Measurements from ENCODE around the gene DGKI. TPM values are rescaled to one million over a fixed set of nuclear protein-coding genes. Genes with fewer than 3 reads are reported as not detected.

DGKI gene
- total and polyA plus RNA-seq, 2 donors (not counting 1 experiment from before 2014, with no cell fraction given): 0.74 to 2.1 TPM

GRCh38 chr7:137564677-137565076 is 282.1 kb downstream of the DGKI start:
- no peak overlapping the region for H3K4me3 ChIP-seq (replicated peaks in 1 of 4; ENCODE audit: control extremely low read depth in 1 of 4, insufficient read depth in 1 of 4, low read depth in 3 of 4, low read length in 4 of 4)
- TF ChIP-seq CTCF (conservative IDR thresholded peaks at IDR 0.05 in 1 of 2, IDR thresholded peaks at IDR 0.05 in 1 of 2; ENCODE audit: low read depth in 1 of 2, low read length in 2 of 2) (no peak), EZH2 (IDR thresholded peaks at IDR 0.05; ENCODE audit: low read length, missing control alignments) (no peak)
- DNase-seq (ENCODE audit: low read depth in 2 of 2): no peak
- H3K79me2 ChIP-seq (ENCODE audit: control insufficient read depth, insufficient read depth, low read length): no peaks in the 10 kb centered on the region
- no peaks in the 10 kb centered on the region for H3K36me3 ChIP-seq (ENCODE audit: control insufficient read depth, insufficient read depth, low read length)
- H3K4me2 ChIP-seq (ENCODE audit: extremely low read depth, insufficient read depth, low read length): no peak overlapping the region
- no peaks in the 10 kb centered on the region for H3K4me1 ChIP-seq (ENCODE audit: control insufficient read depth, extremely low read depth, insufficient read depth, low read length)
- no peak overlapping the region for H3K27ac ChIP-seq (ENCODE audit: insufficient read depth, low read length)
- H3K27me3 ChIP-seq (ENCODE audit: control insufficient read depth, insufficient read depth, low read length): no peaks in the 10 kb centered on the region
- no peaks in the 10 kb centered on the region for H3K9me3 ChIP-seq (ENCODE audit: control insufficient read depth, insufficient read depth, low read depth, low read length)
- no peak overlapping the region for H2AFZ ChIP-seq (ENCODE audit: low read length)
- H3K9ac ChIP-seq (ENCODE audit: insufficient read depth, low read length): no peak overlapping the region
- H4K20me1 ChIP-seq (ENCODE audit: control insufficient read depth, extremely low read depth, insufficient read depth, low read length): no peaks in the 10 kb centered on the region

- Histone ChIP-seq H2AFZ (ENCODE audit: low read length) (no peak overlapping the region), H3K9ac (ENCODE audit: insufficient read depth, low read length) (no peak overlapping the region), H3K79me2 (ENCODE audit: control insufficient read depth, insufficient read depth, low read length) (no peaks in the 10 kb centered on the region), H3K36me3 (ENCODE audit: control insufficient read depth, insufficient read depth, low read length) (no peaks in the 10 kb centered on the region), H3K4me2 (ENCODE audit: extremely low read depth, insufficient read depth, low read length) (peak overlapping the region; percentile 29), H3K4me1 (ENCODE audit: control insufficient read depth, extremely low read depth, insufficient read depth, low read length) (no peaks in the 10 kb centered on the region), H4K20me1 (ENCODE audit: control insufficient read depth, extremely low read depth, insufficient read depth, low read length) (no peaks in the 10 kb centered on the region), H3K27me3 (ENCODE audit: control insufficient read depth, insufficient read depth, low read length) (no peaks in the 10 kb centered on the region), H3K27ac (ENCODE audit: insufficient read depth, low read length) (no peak overlapping the region), H3K9me3 (ENCODE audit: control insufficient read depth, insufficient read depth, low read depth, low read length) (no peaks in the 10 kb centered on the region), H3K4me3 (replicated peaks in 1 of 4; ENCODE audit: control extremely low read depth in 1 of 4, insufficient read depth in 1 of 4, low read depth in 3 of 4, low read length in 4 of 4) (no peak overlapping the region)
- TF ChIP-seq CTCF (conservative IDR thresholded peaks at IDR 0.05 in 1 of 2, IDR thresholded peaks at IDR 0.05 in 1 of 2; ENCODE audit: low read depth in 1 of 2, low read length in 2 of 2) (no peak), EZH2 (IDR thresholded peaks at IDR 0.05; ENCODE audit: low read length, missing control alignments) (no peak)
- peak in 1 of 2 donors; percentile 39 for DNase-seq (ENCODE audit: low read depth in 2 of 2)
Observed at GRCh38 chr7:137563981-137564380, 282.8 kb downstream of the DGKI start.

- no peaks in the 10 kb centered on the region for H4K20me1 ChIP-seq (ENCODE audit: control insufficient read depth, extremely low read depth, insufficient read depth, low read length)
Observed at GRCh38 chr7:137547485-137547884, 299.3 kb downstream of the DGKI start.

More at GRCh38 chr7:137547485-137547884, 299.3 kb downstream of the DGKI start:
- H3K4me3 ChIP-seq (replicated peaks in 1 of 4; ENCODE audit: control extremely low read depth in 1 of 4, insufficient read depth in 1 of 4, low read depth in 3 of 4, low read length in 4 of 4): no peak overlapping the region
- H3K9me3 ChIP-seq (ENCODE audit: control insufficient read depth, insufficient read depth, low read depth, low read length): no peaks in the 10 kb centered on the region
- H3K27me3 ChIP-seq (ENCODE audit: control insufficient read depth, insufficient read depth, low read length): no peaks in the 10 kb centered on the region
- H2AFZ ChIP-seq (ENCODE audit: low read length): no peak overlapping the region
- no peaks in the 10 kb centered on the region for H3K79me2 ChIP-seq (ENCODE audit: control insufficient read depth, insufficient read depth, low read length)
- no peak overlapping the region for H3K9ac ChIP-seq (ENCODE audit: insufficient read depth, low read length)
- no peaks in the 10 kb centered on the region for H3K4me1 ChIP-seq (ENCODE audit: control insufficient read depth, extremely low read depth, insufficient read depth, low read length)
- TF ChIP-seq CTCF (conservative IDR thresholded peaks at IDR 0.05 in 1 of 2, IDR thresholded peaks at IDR 0.05 in 1 of 2; ENCODE audit: low read depth in 1 of 2, low read length in 2 of 2) (no peak), EZH2 (IDR thresholded peaks at IDR 0.05; ENCODE audit: low read length, missing control alignments) (no peak)
- no peaks in the 10 kb centered on the region for H3K36me3 ChIP-seq (ENCODE audit: control insufficient read depth, insufficient read depth, low read length)
- no peak for DNase-seq (ENCODE audit: low read depth in 2 of 2)
- no peak overlapping the region for H3K4me2 ChIP-seq (ENCODE audit: extremely low read depth, insufficient read depth, low read length)
- H3K27ac ChIP-seq (ENCODE audit: insufficient read depth, low read length): no peak overlapping the region
